COLO668 (cell line): Measurements from ENCODE around the gene COL6A5.
"Not testable (repeated sequence)": the region's sequence is repeated elsewhere in the genome, so short reads cannot be mapped to it uniquely, and the experiment has no call there.

Experiments used
- DNase-seq: peaks from one replicate; lab custom pipeline; 2025; ENCODE audit not compliant: unreplicated experiment; lab: John Stamatoyannopoulos, UW

COL6A5 gene

DNA sequence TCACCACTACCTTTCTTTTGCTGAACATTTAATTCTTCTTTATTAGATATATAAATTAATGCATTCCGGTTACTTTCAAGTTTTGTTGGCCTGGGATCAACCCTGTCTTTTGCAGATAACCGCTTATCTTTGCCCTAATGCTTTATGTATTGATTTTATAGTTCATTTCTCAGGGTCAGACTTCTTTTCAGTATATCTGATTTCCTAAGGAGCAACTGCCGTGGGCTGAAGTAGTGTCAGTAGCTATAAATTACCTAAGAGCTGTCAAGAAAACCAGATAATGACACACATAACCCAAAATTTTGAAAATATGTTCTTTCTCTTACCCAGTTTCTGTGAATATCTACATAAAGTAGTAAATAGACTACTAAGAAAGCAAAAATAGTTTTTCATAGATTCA is 38.0 kb downstream of the COL6A5 start:
- DNase-seq, result no peak

DNA sequence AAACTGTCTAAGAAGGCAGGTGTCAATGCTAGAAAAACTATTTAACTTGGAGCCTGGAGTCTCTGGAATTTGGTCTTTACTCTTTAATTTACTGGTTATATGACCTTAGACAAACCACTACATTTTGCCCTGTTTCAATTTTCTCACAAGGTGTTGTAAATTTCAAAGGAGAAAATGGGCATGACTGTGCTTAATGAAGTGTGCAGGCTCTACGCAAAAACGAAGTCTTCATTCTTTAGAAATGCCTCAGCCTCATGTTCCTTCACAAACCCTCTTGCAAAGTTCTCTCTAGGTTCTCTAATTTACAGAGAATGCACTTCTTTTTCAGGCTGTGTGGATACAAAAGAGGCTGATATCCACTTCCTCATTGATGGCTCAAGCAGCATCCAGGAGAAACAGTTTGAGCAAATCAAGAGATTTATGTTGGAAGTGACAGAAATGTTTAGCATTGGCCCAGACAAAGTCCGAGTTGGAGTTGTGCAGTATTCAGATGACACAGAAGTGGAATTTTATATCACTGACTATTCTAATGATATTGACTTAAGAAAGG is 39.1 kb downstream of the COL6A5 start:
- DNase-seq, result no peak

- DNase-seq, result no peak
These were observed 41.3 kb downstream of the COL6A5 start for GRCh38 chr3:130386604-130387263.

- DNase-seq, result no peak
These were observed 44.4 kb downstream of the COL6A5 start for GRCh38 chr3:130389743-130390478.

DNA sequence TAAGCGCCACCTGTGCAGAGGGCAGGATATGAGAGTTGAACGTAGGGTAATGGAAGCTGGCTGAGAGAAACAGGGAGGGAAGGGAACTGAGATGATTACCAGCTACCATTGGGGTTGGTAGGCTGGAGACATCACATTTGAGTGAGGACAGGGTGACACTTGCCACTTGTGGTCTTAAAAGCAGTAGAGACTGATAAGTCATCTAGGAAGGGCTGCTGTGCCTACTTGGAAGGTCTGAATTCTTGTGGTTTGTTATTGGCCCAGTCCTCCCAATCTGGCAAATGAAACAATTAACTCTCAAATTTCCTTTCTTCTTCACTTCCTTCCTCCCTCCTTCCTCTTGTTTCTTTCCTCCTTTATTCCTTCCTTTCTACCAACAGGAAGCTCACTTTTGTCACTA is 46.8 kb downstream of the COL6A5 start:
- DNase-seq, result no peak

GRCh38 chr3:130393594-130393993 is 48.1 kb downstream of the COL6A5 start:
- no peak for DNase-seq

DNA sequence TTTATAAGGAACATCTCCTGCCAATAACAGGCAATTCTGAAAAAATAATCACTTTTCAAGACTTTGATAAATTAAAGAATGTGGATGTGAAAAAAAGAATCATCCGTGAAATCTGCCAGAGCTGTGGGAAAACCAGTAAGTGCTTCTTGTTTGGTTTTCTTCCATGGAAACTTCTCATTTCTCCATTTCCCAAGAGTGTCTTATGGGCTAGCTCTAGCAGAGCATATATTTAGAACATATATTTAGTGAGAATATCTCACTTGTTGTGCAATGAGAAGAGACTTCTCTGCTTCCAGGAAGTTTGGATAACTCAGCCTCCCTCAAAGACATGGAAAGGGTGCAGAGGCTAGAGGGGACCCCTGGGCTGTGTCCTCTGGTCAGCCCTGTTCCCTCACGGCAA is 49.9 kb downstream of the COL6A5 start:
- no peak for DNase-seq

DNA sequence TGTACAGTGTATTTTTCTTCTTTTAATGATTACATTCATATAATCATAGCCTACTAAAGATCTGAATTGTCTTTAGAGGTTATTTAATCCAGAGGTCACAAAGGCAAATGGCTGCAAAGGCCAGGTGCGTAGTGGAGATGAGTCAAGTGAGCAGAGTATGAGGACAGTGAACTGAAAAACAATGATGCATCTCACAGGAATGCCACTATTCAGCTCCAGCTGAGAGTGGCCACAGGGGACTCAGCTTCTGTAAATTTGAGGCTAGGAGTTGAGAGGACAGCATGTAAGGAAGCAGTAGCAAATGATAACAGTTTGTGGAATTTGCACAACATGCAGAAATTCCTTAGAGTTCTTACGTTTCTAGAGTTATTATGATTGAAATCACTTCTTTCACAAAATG is 50.4 kb downstream of the COL6A5 start:
- DNase-seq, result peak; percentile 40

DNA sequence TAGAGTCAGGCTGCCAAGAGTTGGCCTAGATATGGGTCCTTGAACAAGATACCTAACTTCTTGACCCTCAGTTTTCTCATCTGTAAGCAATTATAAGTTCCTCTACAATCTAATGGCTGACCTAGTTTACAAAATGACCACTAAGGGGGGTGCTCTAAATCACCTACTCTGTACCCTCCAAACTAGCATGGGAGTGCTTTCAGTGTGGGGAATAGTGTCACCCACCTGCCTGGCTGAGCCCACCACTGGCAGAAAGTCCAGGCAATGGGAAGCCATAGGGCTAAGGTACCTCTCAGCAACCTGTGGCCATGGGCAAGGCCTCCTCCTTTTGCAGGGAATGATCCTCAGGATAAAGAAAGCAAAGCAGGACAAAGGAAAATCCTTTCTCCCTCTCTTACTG is 58.9 kb downstream of the COL6A5 start:
- no peak for DNase-seq

DNA sequence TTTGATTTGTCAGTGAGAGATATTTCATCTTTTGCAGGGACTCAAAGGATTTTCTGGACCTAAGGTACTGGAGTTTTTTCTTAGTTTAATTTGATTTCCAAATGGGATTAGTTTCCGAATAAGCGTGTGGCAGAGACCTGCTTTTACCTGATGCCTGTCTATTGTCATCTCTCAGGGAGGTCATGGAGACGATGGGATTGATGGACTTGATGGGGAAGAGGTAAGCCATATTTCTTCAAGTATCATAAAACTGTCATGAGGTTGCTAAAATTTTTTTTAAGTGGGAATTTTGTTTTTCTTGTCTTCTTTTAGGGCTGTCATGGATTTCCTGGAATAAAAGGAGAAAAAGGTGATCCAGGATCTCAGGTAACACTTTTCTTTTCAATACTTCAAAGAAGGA is 60.5 kb downstream of the COL6A5 start:
- no peak for DNase-seq

GRCh38 chr3:130408253-130408652 is 62.8 kb downstream of the COL6A5 start:
- not testable (repeated sequence) for DNase-seq

GRCh38 chr3:130411320-130411719 is 65.8 kb downstream of the COL6A5 start:
- no peak for DNase-seq

GRCh38 chr3:130412991-130413560 is 67.6 kb downstream of the COL6A5 start:
- no peak for DNase-seq

- no peak for DNase-seq
These were observed 69.0 kb downstream of the COL6A5 start for GRCh38 chr3:130414457-130414856.

DNA sequence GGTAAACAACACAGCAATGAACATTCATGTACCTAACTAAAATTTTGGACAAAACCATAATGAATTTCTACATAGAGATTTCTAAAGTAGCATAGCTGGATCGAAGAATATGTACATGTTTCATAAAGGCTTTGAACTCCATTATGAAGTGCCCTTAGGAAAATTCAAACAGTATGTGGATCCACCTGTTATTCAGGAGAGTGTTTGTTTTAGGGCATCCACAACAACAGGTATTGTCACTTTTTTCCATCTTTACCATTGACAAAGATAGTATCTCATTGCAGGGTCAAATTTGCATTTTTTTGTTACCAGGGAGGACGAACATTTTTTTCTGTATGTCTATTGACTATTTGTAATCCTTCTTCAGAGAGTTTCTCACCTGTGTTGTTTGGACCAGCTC is 75.0 kb downstream of the COL6A5 start:
- no peak for DNase-seq

- DNase-seq, result no peak
These were observed 77.6 kb downstream of the COL6A5 start for GRCh38 chr3:130423064-130423463.

GRCh38 chr3:130424837-130425236 is 79.4 kb downstream of the COL6A5 start:
- DNase-seq, result no peak

DNA sequence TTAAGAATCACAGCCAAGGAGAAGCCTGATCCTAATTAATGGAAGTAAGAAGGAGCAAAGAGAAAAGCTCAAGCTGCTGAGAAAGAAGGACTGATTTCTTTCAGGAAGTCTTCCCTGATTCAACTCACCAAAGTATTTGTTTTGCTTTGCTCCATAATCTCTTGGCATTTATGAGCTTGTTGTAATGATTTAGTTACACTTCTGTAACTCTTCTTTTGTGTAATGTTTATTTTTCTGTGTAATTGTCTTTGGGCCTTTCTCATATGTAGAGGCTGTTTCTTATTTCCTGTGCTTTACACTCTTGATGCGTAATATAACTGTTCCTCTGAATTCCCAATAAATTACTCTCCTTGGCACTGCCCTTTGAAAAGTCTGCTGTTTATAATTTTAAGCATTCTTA is 80.0 kb downstream of the COL6A5 start:
- DNase-seq, result no peak

GRCh38 chr3:130426206-130426605 is 80.7 kb downstream of the COL6A5 start:
- DNase-seq, result no peak

DNA sequence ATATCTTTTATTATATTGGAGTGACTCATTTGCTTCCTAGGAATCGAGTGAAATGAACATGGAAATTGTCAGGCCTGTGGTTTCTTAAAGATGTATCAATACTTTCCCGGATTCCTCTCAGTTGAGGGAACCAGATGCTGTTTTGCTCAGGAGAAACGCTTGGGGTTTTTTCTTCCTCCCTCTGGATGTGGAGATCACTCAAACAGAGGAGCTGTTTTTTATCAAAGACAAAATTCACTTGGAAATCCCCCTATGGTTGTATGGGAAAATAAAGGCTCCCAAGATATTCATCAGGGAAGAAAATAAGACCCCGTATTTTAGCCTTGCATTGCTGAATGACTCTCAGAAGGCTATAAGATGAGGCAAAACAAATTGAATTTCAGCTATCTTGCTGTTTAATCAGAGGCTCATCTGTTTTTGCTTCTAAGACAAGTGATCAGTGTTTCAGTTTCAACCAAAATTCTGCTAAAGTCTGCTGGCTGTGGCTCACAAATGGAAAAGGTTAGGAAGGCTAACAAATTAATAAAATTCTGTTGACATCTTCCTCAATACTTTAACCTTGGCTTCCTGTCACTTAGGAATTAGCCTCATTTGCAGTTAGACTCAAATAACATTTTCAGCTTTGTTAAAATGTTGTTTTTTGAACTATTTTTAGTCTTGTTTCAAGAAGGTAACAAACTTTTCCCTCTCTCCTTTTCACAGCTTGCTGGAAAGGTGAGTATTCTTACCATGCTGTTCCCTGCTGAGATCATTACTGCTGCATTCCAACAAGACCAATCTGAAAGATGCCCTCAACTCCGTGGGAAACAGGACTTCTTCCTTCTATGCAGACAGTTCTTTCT is 83.6 kb downstream of the COL6A5 start:
- no peak for DNase-seq

DNA sequence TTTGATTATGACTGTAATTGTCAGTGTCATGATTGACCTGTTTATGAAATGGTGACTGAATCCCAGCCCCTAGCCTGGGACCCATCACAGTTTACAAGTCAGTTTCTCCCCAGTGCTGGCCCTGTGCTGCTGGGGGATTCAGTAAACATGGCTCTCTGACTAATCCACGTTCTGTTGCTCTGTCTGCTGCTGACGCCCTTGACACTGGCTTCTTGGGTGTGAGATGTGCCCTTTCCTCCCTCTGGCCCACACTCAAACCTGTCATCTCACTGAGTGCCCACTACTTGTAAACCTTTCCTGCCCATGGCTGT is 84.2 kb downstream of the COL6A5 start:
- no peak for DNase-seq
